Measurements from ENCODE around the gene PACSIN3. TPM values are rescaled to one million over a fixed set of nuclear protein-coding genes. Genes with fewer than 3 reads are reported as not detected.

PACSIN3 gene
- polyA plus RNA-seq, 1 donor from 2014 or later: not detected

GRCh38 chr11:47213950-47214565 is 27.8 kb upstream of the PACSIN3 start:
- Histone ChIP-seq H3K27me3 (ENCODE audit: insufficient read depth, low read depth, low read length) (no peaks in the 10 kb centered on the region), H3K4me2 (ENCODE audit: low read length) (no peak overlapping the region), H3K4me3 (ENCODE audit: low read length) (peak overlapping the region; percentile 67), H3K9ac (ENCODE audit: low read length) (peak overlapping the region; percentile 64), H3K9me3 (ENCODE audit: low read length) (no peaks in the 10 kb centered on the region), H3K36me3 (ENCODE audit: insufficient read depth, low read length) (no peaks in the 10 kb centered on the region), H3F3A (ENCODE audit: insufficient read depth, low read length, poor library complexity, severe bottlenecking) (no peaks in the 10 kb centered on the region), H4K20me1 (ENCODE audit: insufficient read depth) (no peaks in the 10 kb centered on the region), H3K79me2 (replicated peaks; ENCODE audit: insufficient read depth, low read length) (no peaks in the 10 kb centered on the region), H3K27ac (ENCODE audit: low read length) (no peak overlapping the region), H2AFZ (ENCODE audit: low read depth, low read length) (no peak overlapping the region), H3K9me2 (ENCODE audit: insufficient read depth, low read length) (no peaks in the 10 kb centered on the region)
- TF ChIP-seq POLR2AphosphoS5 (IDR thresholded peaks at IDR 0.05) (no peak), EZH2 (IDR thresholded peaks at IDR 0.05; ENCODE audit: borderline replicate concordance, insufficient read depth, low read length, poor library complexity, severe bottlenecking) (no peak), EP300 (conservative IDR thresholded peaks at IDR 0.05; ENCODE audit: poor library complexity, severe bottlenecking) (no peak), TAF1 (IDR thresholded peaks at IDR 0.05; ENCODE audit: low read depth) (no peak)

GRCh38 chr11:47212938-47213337 is 26.7 kb upstream of the PACSIN3 start:
- Histone ChIP-seq H4K20me1 (ENCODE audit: insufficient read depth) (no peaks in the 10 kb centered on the region), H3K9ac (ENCODE audit: low read length) (no peak overlapping the region), H3F3A (ENCODE audit: insufficient read depth, low read length, poor library complexity, severe bottlenecking) (no peaks in the 10 kb centered on the region), H2AFZ (ENCODE audit: low read depth, low read length) (no peak overlapping the region), H3K9me2 (ENCODE audit: insufficient read depth, low read length) (no peaks in the 10 kb centered on the region), H3K4me2 (ENCODE audit: low read length) (no peak overlapping the region), H3K4me3 (ENCODE audit: low read length) (no peak overlapping the region), H3K27ac (ENCODE audit: low read length) (no peak overlapping the region), H3K79me2 (replicated peaks; ENCODE audit: insufficient read depth, low read length) (no peaks in the 10 kb centered on the region), H3K27me3 (ENCODE audit: insufficient read depth, low read depth, low read length) (no peaks in the 10 kb centered on the region), H3K36me3 (ENCODE audit: insufficient read depth, low read length) (no peaks in the 10 kb centered on the region), H3K9me3 (ENCODE audit: low read length) (no peaks in the 10 kb centered on the region)
- TF ChIP-seq POLR2AphosphoS5 (IDR thresholded peaks at IDR 0.05): no peak
- no peak for TF ChIP-seq RAD21 (conservative IDR thresholded peaks at IDR 0.05)
- TF ChIP-seq MXI1 (conservative IDR thresholded peaks at IDR 0.05; ENCODE audit: poor library complexity, severe bottlenecking): no peak
- no peak for TF ChIP-seq EZH2 (IDR thresholded peaks at IDR 0.05; ENCODE audit: borderline replicate concordance, insufficient read depth, low read length, poor library complexity, severe bottlenecking)
- no peak for TF ChIP-seq REST (IDR thresholded peaks at IDR 0.05; ENCODE audit: borderline replicate concordance)
- TF ChIP-seq CTCF (IDR thresholded peaks at IDR 0.05; ENCODE audit: poor library complexity, severe bottlenecking): no peak
- no peak for TF ChIP-seq EP300 (conservative IDR thresholded peaks at IDR 0.05; ENCODE audit: poor library complexity, severe bottlenecking)
- TF ChIP-seq SMC3 (conservative IDR thresholded peaks at IDR 0.05; ENCODE audit: poor library complexity): no peak
- TF ChIP-seq TAF1 (IDR thresholded peaks at IDR 0.05; ENCODE audit: low read depth): no peak
